OCI-LY3 (cell line): ENCODE data around the gene IFNA13.

Source experiments
- H2AFZ ChIP-seq: fragments of 200-600, 300-600 bp; shearing (Covaris generic); 2 replicates; pipeline ENCODE4 v1.6.0; 2014; ENCODE audit warnings: antibody characterized with exemption, low read depth, low read length
- H3K27ac ChIP-seq: fragments of 200-600, 300-600 bp; sonication (generic); 2 replicates; pipeline ENCODE4 v1.5.1; 2014; ENCODE audit warnings: mild to moderate bottlenecking, low read length, moderate library complexity, mixed read lengths
- H3K27me3 ChIP-seq: fragments of 200-600, 300-600 bp; sonication (generic); 2 replicates; pipeline ENCODE4 v1.6.1; 2014; ENCODE audit warnings: low read depth, low read length, mixed read lengths
- H3K36me3 ChIP-seq: fragments of 200-600, 300-600 bp; sonication (generic); replicated peaks from 2 replicates; pipeline ENCODE3; 2014; ENCODE audit warnings: low read depth, low read length, mixed read lengths
- H3K4me1 ChIP-seq: fragments of 300-600, 200-600 bp; sonication (generic); 2 replicates; pipeline ENCODE4 v1.6.1; 2014; ENCODE audit warnings: low read length, mixed read lengths
- H3K4me2 ChIP-seq: fragments of 200-600, 300-600 bp; sonication (generic); 2 replicates; pipeline ENCODE4 v1.6.1; 2014; ENCODE audit warnings: low read length, mixed read lengths
- H3K4me3 ChIP-seq: fragments of 300-600, 200-600 bp; sonication (generic); 2 replicates; pipeline ENCODE4 v1.5.1; 2014; ENCODE audit warnings: antibody characterized with exemption, mild to moderate bottlenecking, low read length, moderate library complexity
- H3K79me2 ChIP-seq: fragments of 300-600, 200-600 bp; shearing (Covaris generic); 2 replicates; pipeline ENCODE4 v1.6.1; 2014; ENCODE audit warnings: mild to moderate bottlenecking, low read length, mixed read lengths
- H3K9ac ChIP-seq: fragments of 300-600, 200-600 bp; shearing (Covaris generic); 2 replicates; pipeline ENCODE4 v1.6.0; 2014; ENCODE audit warnings: mild to moderate bottlenecking, low read length, moderate library complexity
- H3K9me3 ChIP-seq: fragments of 200-600, 300-600 bp; shearing (Covaris generic); 2 replicates; pipeline ENCODE4 v1.6.1; 2014; ENCODE audit warnings: low read length, mixed read lengths; ENCODE audit not compliant: insufficient read depth
- H4K20me1 ChIP-seq: fragments of 200-600, 300-600 bp; sonication (generic); 2 replicates; pipeline ENCODE4 v1.6.1; 2016; ENCODE audit warnings: low read length, mixed read lengths; ENCODE audit not compliant: insufficient read depth
- EZH2phosphoT487 ChIP-seq: fragments of 200-600 bp; shearing (Covaris generic); IDR thresholded peaks from 2 replicates; pipeline ENCODE4 v1.6.1; 2018; ENCODE audit warnings: antibody characterized with exemption, mixed run types, low read depth
- TF ChIP-seq, protein P1 (sequence below): fragments of 200-600, 300-600 bp; sonication (generic); IDR thresholded peaks from 2 replicates; pipeline ENCODE4 v1.5.1; 2014; ENCODE audit warnings: antibody characterized with exemption, low read length, low read depth

The IFNA13 gene

DNA sequence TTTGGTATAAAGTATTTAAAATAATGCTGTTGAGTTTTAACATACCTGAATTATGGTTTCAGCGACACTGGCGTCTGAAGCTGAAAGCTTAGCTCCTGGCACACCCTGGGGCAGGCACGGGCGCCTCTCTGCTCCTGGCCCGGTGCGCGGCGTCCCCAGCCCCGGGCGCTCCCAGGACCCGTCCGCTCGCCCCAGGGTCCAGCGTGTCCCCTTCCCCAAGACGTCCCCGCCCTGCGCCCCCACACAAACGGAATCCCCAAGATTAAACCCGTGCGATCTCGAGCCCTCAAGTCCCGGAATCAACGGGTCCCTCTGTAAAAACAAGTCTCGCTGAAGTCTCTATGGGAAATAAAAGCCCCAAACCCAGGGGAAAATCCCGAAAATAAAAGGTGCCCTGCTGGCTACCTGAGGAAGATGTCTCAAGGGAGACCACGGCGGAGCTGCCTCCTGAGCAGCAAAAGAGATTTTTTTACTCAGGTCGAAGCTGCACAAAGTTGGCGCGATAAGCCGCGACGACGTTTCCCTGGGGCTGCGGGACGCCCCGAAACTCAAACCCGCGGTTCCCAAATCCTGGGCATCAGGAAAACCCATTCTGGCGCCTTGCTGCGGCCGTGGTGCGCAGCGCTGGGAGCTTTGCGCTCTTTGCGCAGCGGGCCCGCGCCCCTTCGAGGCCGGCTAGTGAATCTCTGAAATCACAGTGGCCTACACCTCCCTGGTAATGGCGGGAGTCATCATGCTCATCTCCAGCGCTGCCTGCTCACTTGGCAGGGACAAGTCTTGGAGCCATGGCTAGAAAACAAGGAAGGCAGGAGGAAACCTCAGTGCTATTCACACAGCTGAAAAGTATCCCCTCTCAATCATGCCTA is 34.8 kb upstream of the IFNA13 start:
- no peak overlapping the region for H3K9ac ChIP-seq
- no peak overlapping the region for H3K4me2 ChIP-seq
- no peak overlapping the region for H3K4me3 ChIP-seq

DNA sequence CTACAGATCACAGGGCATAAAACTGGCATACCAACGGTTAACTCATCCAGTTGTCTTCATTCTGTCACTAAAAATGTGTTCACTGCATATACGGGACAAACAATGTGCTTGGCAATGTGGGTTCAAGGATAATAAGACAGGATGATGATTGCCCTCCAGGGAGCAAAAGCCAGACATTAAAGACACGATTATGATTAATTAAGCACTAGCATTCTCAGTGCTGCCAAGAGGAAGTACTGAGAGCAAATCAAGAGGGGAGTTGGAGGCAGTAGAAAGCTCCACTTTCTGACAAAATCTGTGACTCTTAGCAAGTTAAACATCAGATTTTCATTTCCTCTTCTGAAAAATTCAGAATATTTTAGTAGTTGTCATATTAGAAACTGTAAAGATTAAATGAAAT is 32.1 kb upstream of the IFNA13 start:
- Histone ChIP-seq H3K79me2 (no peaks in the 10 kb centered on the region), H3K4me1 (peaks cover 7% of the 10 kb centered on the region), H2AFZ (no peak overlapping the region), H4K20me1 (0 out of 2 replicates have a peak, but pooled peaks cover 12% of the 10 kb centered on the region), H3K9me3 (no peaks in the 10 kb centered on the region), H3K36me3 (no peaks in the 10 kb centered on the region), H3K9ac (no peak overlapping the region), H3K27me3 (peaks cover 80% of the 10 kb centered on the region), H3K4me3 (no peak overlapping the region), H3K4me2 (0 out of 2 replicates have a peak overlapping the region, but pooled peaks have one; percentile 7), H3K27ac (no peak overlapping the region)
- TF ChIP-seq, protein P1, sequence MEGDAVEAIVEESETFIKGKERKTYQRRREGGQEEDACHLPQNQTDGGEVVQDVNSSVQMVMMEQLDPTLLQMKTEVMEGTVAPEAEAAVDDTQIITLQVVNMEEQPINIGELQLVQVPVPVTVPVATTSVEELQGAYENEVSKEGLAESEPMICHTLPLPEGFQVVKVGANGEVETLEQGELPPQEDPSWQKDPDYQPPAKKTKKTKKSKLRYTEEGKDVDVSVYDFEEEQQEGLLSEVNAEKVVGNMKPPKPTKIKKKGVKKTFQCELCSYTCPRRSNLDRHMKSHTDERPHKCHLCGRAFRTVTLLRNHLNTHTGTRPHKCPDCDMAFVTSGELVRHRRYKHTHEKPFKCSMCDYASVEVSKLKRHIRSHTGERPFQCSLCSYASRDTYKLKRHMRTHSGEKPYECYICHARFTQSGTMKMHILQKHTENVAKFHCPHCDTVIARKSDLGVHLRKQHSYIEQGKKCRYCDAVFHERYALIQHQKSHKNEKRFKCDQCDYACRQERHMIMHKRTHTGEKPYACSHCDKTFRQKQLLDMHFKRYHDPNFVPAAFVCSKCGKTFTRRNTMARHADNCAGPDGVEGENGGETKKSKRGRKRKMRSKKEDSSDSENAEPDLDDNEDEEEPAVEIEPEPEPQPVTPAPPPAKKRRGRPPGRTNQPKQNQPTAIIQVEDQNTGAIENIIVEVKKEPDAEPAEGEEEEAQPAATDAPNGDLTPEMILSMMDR: no peak
- no peak for TF ChIP-seq EZH2phosphoT487

More for the DNA sequence above, 34.8 kb upstream of the IFNA13 start:
- H3K27ac ChIP-seq: no peak overlapping the region
- no peak for TF ChIP-seq EZH2phosphoT487
- TF ChIP-seq, protein P1: no peak
- H3K36me3 ChIP-seq: no peaks in the 10 kb centered on the region
- no peak overlapping the region for H2AFZ ChIP-seq
- H4K20me1 ChIP-seq: peaks cover 12% of the 10 kb centered on the region; the same call in 1 of the 2 replicates
- peaks cover 7% of the 10 kb centered on the region for H3K4me1 ChIP-seq
- H3K9me3 ChIP-seq: no peaks in the 10 kb centered on the region
- no peaks in the 10 kb centered on the region for H3K79me2 ChIP-seq
- peaks cover 80% of the 10 kb centered on the region for H3K27me3 ChIP-seq

DNA sequence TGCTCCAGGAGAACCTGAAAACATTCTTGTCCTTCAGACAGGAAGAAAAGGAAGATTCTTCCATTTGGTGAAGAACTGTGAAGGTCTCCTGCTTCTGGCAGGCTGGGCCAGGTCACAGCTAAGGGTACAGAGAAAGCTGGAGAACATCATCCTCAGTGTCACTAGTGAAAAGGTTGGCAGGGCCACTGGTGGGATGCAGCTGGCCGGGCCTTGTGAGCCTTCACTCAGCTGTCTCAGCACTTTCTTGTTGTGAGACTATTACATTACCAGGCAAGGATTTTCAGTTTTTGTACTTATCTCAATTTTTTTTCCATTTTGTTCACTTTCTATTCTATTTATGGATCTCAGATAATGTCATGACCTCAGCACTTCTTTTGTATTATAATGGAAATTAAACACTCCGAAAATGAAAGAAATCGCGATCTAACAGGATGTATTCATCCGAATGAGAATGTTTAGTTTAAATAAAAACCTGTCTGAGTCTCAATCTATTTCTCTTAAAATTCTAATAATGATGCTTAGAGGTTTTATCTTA is 31.2 kb upstream of the IFNA13 start:
- H3K9me3 ChIP-seq: no peaks in the 10 kb centered on the region
- H3K27me3 ChIP-seq: peaks cover 77% of the 10 kb centered on the region
- H4K20me1 ChIP-seq: 0 out of 2 replicates have a peak, but pooled peaks cover 12% of the 10 kb centered on the region
- no peak overlapping the region for H3K9ac ChIP-seq
- H3K36me3 ChIP-seq: no peaks in the 10 kb centered on the region
- no peak overlapping the region for H2AFZ ChIP-seq
- no peak overlapping the region for H3K4me2 ChIP-seq
- H3K79me2 ChIP-seq: no peaks in the 10 kb centered on the region
- no peak overlapping the region for H3K4me3 ChIP-seq
- TF ChIP-seq, protein P1: no peak
- TF ChIP-seq EZH2phosphoT487: no peak
- H3K27ac ChIP-seq: no peak overlapping the region
- peaks cover 7% of the 10 kb centered on the region for H3K4me1 ChIP-seq
